B cell (primary cell): ENCODE measurements around the gene RLBP1. TPM values are rescaled to one million over a fixed set of nuclear protein-coding genes. Genes with fewer than 3 reads are reported as not detected.

ENCODE experiments used
- ATAC-seq: fragments of 200-7000 bp; cut with Tn5 transposase; one replicate; pipeline ENCODE4 v1.10.0; 2021; ENCODE audit warnings: low read depth, mild to moderate bottlenecking, moderate number of reproducible peaks, moderate library complexity
- CTCF ChIA-PET: fragments of 350-600 bp; sonication (Branson Sonifier 250); formaldehyde crosslinking; loops from one replicate; lab custom pipeline; 2021; ENCODE audit warnings: antibody characterized with exemption, inconsistent platforms; lab: Charles Lee
- POLR2A ChIA-PET: fragments of 350-600 bp; sonication (Branson Sonifier 250); formaldehyde crosslinking; loops from one replicate; lab custom pipeline; 2021; ENCODE audit warnings: antibody characterized with exemption; lab: Charles Lee
- DNase-seq: peaks from one replicate; pipeline ENCODE4 v3.0.0; 2013
- H2AFZ ChIP-seq: 2 replicates; pipeline ENCODE4 v1.6.1; 2012; ENCODE audit warnings: mild to moderate bottlenecking, low read depth, low read length; ENCODE audit not compliant: insufficient read depth, poor library complexity, severe bottlenecking
- H3K27ac ChIP-seq, 2 donors: 1 replicate in 1 of 2; 2 replicates in 1 of 2; pipeline ENCODE4 v1.5.1; 2012 to 2013; ENCODE audit warnings: low read length in 2 of 2, mild to moderate bottlenecking in 2 of 2, moderate library complexity in 1 of 2
- H3K27me3 ChIP-seq, 4 experiments: fragments of 200-600 bp in 1 of 4; sonication (generic) in 1 of 4; replicated peaks in 1 of 4; 1 replicate in 2 of 4; 2 replicates in 2 of 4; pipeline versions ENCODE4 v1.6.1 to v1.7.0; 2013 to 2016; ENCODE audit warnings: low read length in 3 of 4, mild to moderate bottlenecking in 2 of 4, mixed read lengths in 1 of 4, moderate library complexity in 1 of 4; ENCODE audit not compliant: insufficient read depth in 4 of 4, control insufficient read depth in 3 of 4; ENCODE audit errors: control extremely low read depth in 1 of 4
- H3K36me3 ChIP-seq, 2 experiments: replicated peaks in 1 of 2; 1 replicate in 1 of 2; 2 replicates in 1 of 2; pipeline versions ENCODE4 v1.6.1 to v1.7.1; 2013; ENCODE audit warnings: low read length in 1 of 2; ENCODE audit not compliant: insufficient read depth in 2 of 2, control insufficient read depth in 1 of 2; ENCODE audit errors: control extremely low read depth in 1 of 2, extremely low read depth in 1 of 2
- H3K4me1 ChIP-seq, 2 donors: fragments of 200-600 bp in 1 of 2; sonication (generic) in 1 of 2; 1 replicate in 1 of 2; 2 replicates in 1 of 2; pipeline versions ENCODE4 v1.5.1 to v1.6.1; 2013 to 2017; ENCODE audit warnings: low read length in 2 of 2; ENCODE audit not compliant: control insufficient read depth in 2 of 2, insufficient read depth in 2 of 2
- H3K4me2 ChIP-seq: replicated peaks from 2 replicates; pipeline ENCODE3; 2012; ENCODE audit warnings: mild to moderate bottlenecking, low read depth, low read length; ENCODE audit not compliant: poor library complexity, severe bottlenecking
- H3K4me3 ChIP-seq, 5 experiments: fragments of 200-600 bp in 1 of 5; sonication (generic) in 1 of 5; 1 replicate in 3 of 5; 2 replicates in 2 of 5; pipeline versions ENCODE4 v1.5.1 to v1.7.0; 2011 to 2016; ENCODE audit warnings: low read length in 4 of 5, mild to moderate bottlenecking in 4 of 5, low read depth in 2 of 5, control low read depth in 1 of 5, moderate library complexity in 1 of 5; ENCODE audit not compliant: insufficient read depth in 1 of 5; ENCODE audit errors: control extremely low read depth in 1 of 5, extremely low read depth in 1 of 5
- H3K79me2 ChIP-seq: fragments of 200-600 bp; sonication (generic); one replicate; pipeline ENCODE4 v1.6.0; 2016; ENCODE audit warnings: low read length; ENCODE audit not compliant: control insufficient read depth, insufficient read depth
- H3K9ac ChIP-seq: fragments of 200-600 bp; sonication (generic); 2 replicates; pipeline ENCODE4 v1.6.1; 2017; ENCODE audit warnings: mild to moderate bottlenecking, low read length, moderate library complexity
- H3K9me3 ChIP-seq, 3 donors: one replicate each; pipeline versions ENCODE4 v1.6.1 to v1.7.1; 2013; ENCODE audit warnings: low read length in 2 of 3; ENCODE audit not compliant: control insufficient read depth in 2 of 3, insufficient read depth in 1 of 3; ENCODE audit errors: control extremely low read depth in 1 of 3
- H4K20me1 ChIP-seq: 2 replicates; pipeline ENCODE4 v1.6.0; 2012; ENCODE audit warnings: mild to moderate bottlenecking, low read length; ENCODE audit not compliant: insufficient read depth, control insufficient read depth, poor library complexity, severe bottlenecking
- H3K27ac Mint-ChIP-seq: one replicate; pipeline ENCODE4 v1.8.0; 2021; ENCODE audit warnings: mixed read lengths
- H3K27me3 Mint-ChIP-seq: one replicate; pipeline ENCODE4 v1.8.0; 2021; ENCODE audit warnings: mixed read lengths
- H3K4me1 Mint-ChIP-seq: one replicate; pipeline ENCODE4 v1.8.0; 2021; ENCODE audit warnings: mixed read lengths
- H3K4me3 Mint-ChIP-seq: one replicate; pipeline ENCODE4 v1.8.0; 2021; ENCODE audit warnings: mixed read lengths
- H3K9me3 Mint-ChIP-seq: one replicate; pipeline ENCODE4 v1.8.0; 2022; ENCODE audit warnings: mixed read lengths; ENCODE audit not compliant: insufficient read depth
- CTCF ChIP-seq: fragments of 200-600 bp; IDR thresholded peaks from one replicate; pipeline ENCODE4 v1.8.0; 2022; ENCODE audit warnings: antibody characterized with exemption, mild to moderate bottlenecking
- EZH2 ChIP-seq: IDR thresholded peaks from 2 replicates; pipeline ENCODE4 v1.6.1; 2012; ENCODE audit warnings: borderline replicate concordance, low read depth, mild to moderate bottlenecking, moderate library complexity, low read length; ENCODE audit not compliant: insufficient read depth, poor library complexity, severe bottlenecking
- WGBS: methylation state at CpG from one replicate; pipeline ENCODE4 v1.1.5; 2013; ENCODE audit warnings: missing lambda C conversion rate; ENCODE audit not compliant: insufficient coverage; 5-methylcytosine and 5-hydroxymethylcytosine counted together
- intact Hi-C: fragments of 100-400 bp; cut with micrococcal nuclease; formaldehyde crosslinking; loops from one replicate; pipeline ENCODE4 v1.10.0; 2022
- polyA plus RNA-seq: library from polyadenylated mRNA; depleted of rRNA; stranded (reverse); fragments of >200 nt; gene quantifications from 2 replicates; pipeline ENCODE4 v1.2.3, GENCODE V29; 2012
- total RNA-seq, 2 donors: library from RNA; stranded (reverse); fragments of 120-200 nt in 1 of 2; gene quantifications; 1 replicate in 1 of 2; 2 replicates in 1 of 2; pipeline versions ENCODE4 v1.2.3 to v1.2.4, GENCODE V29; 2013 to 2022

The RLBP1 gene
- total and polyA plus RNA-seq, 2 donors (not counting 1 experiment from before 2014, with no cell fraction given), result not detected

GRCh38 chr15:89215627-89216026 lies 5.8 kb downstream of the RLBP1 start:
- H3K79me2 ChIP-seq, result no peaks in the 10 kb centered on the region
- H3K9me3 ChIP-seq, result no peaks in the 10 kb centered on the region
- no peaks in the 10 kb centered on the region for H3K27me3 ChIP-seq
- H4K20me1 ChIP-seq, result no peaks in the 10 kb centered on the region
- no peak for ATAC-seq
- no peak overlapping the region for H3K4me2 ChIP-seq
- Mint-ChIP-seq H3K27me3 (peaks cover 4% of the 10 kb centered on the region), H3K4me3 (no peak overlapping the region), H3K27ac (no peak overlapping the region), H3K9me3 (no peaks in the 10 kb centered on the region), H3K4me1 (no peaks in the 10 kb centered on the region)
- no peak overlapping the region for H3K9ac ChIP-seq
- no peak overlapping the region for H3K4me3 ChIP-seq
- DNase-seq, result no peak
- intact Hi-C loops, result no loop called here
- no peak overlapping the region for H2AFZ ChIP-seq
- TF ChIP-seq EZH2 (no peak), CTCF (no peak)
- WGBS, result 71% methylated on average over 1 of the region's 2 CpGs
- no peak overlapping the region for H3K27ac ChIP-seq
- H3K36me3 ChIP-seq, result no peaks in the 10 kb centered on the region
- POLR2A ChIA-PET, result no interaction called here
- H3K4me1 ChIP-seq, result no peaks in the 10 kb centered on the region
- CTCF ChIA-PET, result interaction anchor here (4.8 kb wide), 1 partner anchor 9 kb away, joined by 37 read pairs; no protein-coding TSS in a partner anchor

GRCh38 chr15:89211678-89212170 lies 9.7 kb downstream of the RLBP1 start:
- WGBS, result 97% methylated on average over 4 of the region's 5 CpGs
- no peak overlapping the region for H3K27ac Mint-ChIP-seq

More at GRCh38 chr15:89211678-89212170, 9.7 kb downstream of the RLBP1 start:
- Histone ChIP-seq H2AFZ (no peak overlapping the region), H3K27ac (no peak overlapping the region), H3K9me3 (no peaks in the 10 kb centered on the region), H3K27me3 (no peaks in the 10 kb centered on the region), H4K20me1 (no peaks in the 10 kb centered on the region), H3K9ac (no peak overlapping the region), H3K79me2 (no peaks in the 10 kb centered on the region), H3K36me3 (no peaks in the 10 kb centered on the region), H3K4me2 (no peak overlapping the region), H3K4me3 (no peak overlapping the region), H3K4me1 (peaks cover 3% of the 10 kb centered on the region in 2 donors)
- Mint-ChIP-seq H3K4me3 (no peak overlapping the region), H3K9me3 (no peaks in the 10 kb centered on the region), H3K4me1 (peaks cover 6% of the 10 kb centered on the region), H3K27me3 (peaks cover 4% of the 10 kb centered on the region)
- CTCF ChIA-PET, result no interaction called here
- POLR2A ChIA-PET, result no interaction called here
- DNase-seq, result no peak
- intact Hi-C loops, result no loop called here
- TF ChIP-seq CTCF, result no peak
- no peak for TF ChIP-seq EZH2
- no peak for ATAC-seq
